Measurements from ENCODE around the gene USF1. TPM values are rescaled to one million over a fixed set of nuclear protein-coding genes. Genes with fewer than 3 reads are reported as not detected.
"Not testable (repeated sequence)": the region's sequence is repeated elsewhere in the genome, so short reads cannot be mapped to it uniquely, and the experiment has no call there.

USF1 gene
- total and polyA plus RNA-seq, 10 donors = 113 to 339 (median 127) TPM

DNA sequence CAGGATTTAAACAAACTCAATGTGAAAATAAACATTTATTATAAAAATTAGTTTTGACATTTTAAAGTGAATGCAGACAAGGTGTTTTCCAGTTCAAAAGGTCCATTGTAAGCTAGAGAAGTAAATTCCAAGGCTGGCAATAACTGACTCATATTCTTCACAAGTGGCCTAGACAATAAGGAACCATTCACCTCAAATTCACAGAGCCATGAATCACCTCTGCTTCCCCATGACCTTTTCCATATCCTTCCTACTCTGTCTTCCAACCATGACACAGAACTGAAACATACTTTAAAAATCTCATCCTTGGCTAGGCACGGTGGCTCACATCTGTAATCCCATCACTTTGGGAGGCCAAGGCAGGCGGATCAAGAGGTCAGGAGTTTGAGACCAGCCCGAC is 49.6 kb downstream of the USF1 start:
- H3K36me3 ChIP-seq = peaks cover 0 to 34% (median 29%) of the 10 kb centered on the region in 6 donors
- no peaks in the 10 kb centered on the region for H3K27me3 ChIP-seq (replicated peaks in 1 of 7)
- no peaks in the 10 kb centered on the region for H3K9me3 ChIP-seq
- WGBS, 5 donors = 78 to 90% (median 85%) methylated on average over 3 of the region's 3 CpGs
- DNase-seq = no peak
- intact Hi-C loops (cut with DNase I; ENCODE audit: low total_unique reads) = loop anchor here (5.0 kb wide), 1 partner anchor 101 kb away; the partner anchor contains the start of gene KLHDC9
- H3K4me1 ChIP-seq = peaks cover 0 to 39% (median 20%) of the 10 kb centered on the region in 6 donors
- TF ChIP-seq POLR2AphosphoS5 (IDR thresholded peaks at IDR 0.05) (no peak), POLR2A (IDR thresholded peaks at IDR 0.05) (no peak)
- H3K4me3 ChIP-seq = no peak overlapping the region
- peak overlapping the region in 5 of 8 donors; percentile 65 to 82 (median 78) for H3K27ac ChIP-seq

- intact Hi-C loops (cut with DNase I; ENCODE audit: low total_unique reads) = no loop called here
- no peaks in the 10 kb centered on the region for H3K27me3 ChIP-seq (replicated peaks in 1 of 7)
- peak in 7 of 11 experiments; percentile 14 to 47 (median 38) for TF ChIP-seq CTCF (IDR thresholded peaks at IDR 0.05 in 8 of 11, conservative IDR thresholded peaks at IDR 0.05 in 3 of 11)
- TF ChIP-seq POLR2A (IDR thresholded peaks at IDR 0.05) = no peak
- peaks cover 0 to 9% (median 5%) of the 10 kb centered on the region in 6 donors for H3K36me3 ChIP-seq
- no peak overlapping the region for H3K27ac ChIP-seq
- no peaks in the 10 kb centered on the region for H3K9me3 ChIP-seq
- DNase-seq = no peak
- H3K4me3 ChIP-seq = no peak overlapping the region
- 78 to 82% (median 81%) methylated on average over 14 of the region's 14 CpGs for WGBS, 5 donors
- H3K4me1 ChIP-seq = peaks cover 0 to 43% (median 25%) of the 10 kb centered on the region in 6 donors
Observed at GRCh38 chr1:160993544-160994193, 52.1 kb downstream of the USF1 start.

- DNase-seq; H3K36me3 ChIP-seq; H3K27me3 ChIP-seq (replicated peaks in 1 of 7); H3K4me3 ChIP-seq; intact Hi-C loops (cut with DNase I; ENCODE audit: low total_unique reads); H3K27ac ChIP-seq; H3K9me3 ChIP-seq: not testable (repeated sequence)
- H3K4me1 ChIP-seq = peaks cover 0 to 28% (median 16%) of the 10 kb centered on the region in 6 donors
- 86 to 98% (median 90%) methylated on average over 4 of the region's 4 CpGs for WGBS, 5 donors
Observed at GRCh38 chr1:160992036-160992435, 53.7 kb downstream of the USF1 start.

Small RNA genes lying within 50 kb of the gene (small RNA-seq; reads per million reads assigned to genes)
- 0 reads per million in 4 donors for gene AL591806.2

Other genes starting within 250 kb of the USF1 start
- 100 to 1,000 TPM in 1 of 7 donors, 10 to 100 TPM in 6; 32.3 to 151 (median 37.2) TPM for gene LY9, start 249.8 kb downstream of the USF1 start, total RNA-seq
- gene LY9, start 249.8 kb downstream of the USF1 start, polyA plus RNA-seq = 10 to 100 TPM; 30.7 to 40.1 (median 38.4) TPM
- gene CD244, start 183.1 kb downstream of the USF1 start, total RNA-seq = 10 to 100 TPM; 13.0 to 25.7 (median 18.2) TPM
- 1 to 10 TPM; 2.1 to 4.3 (median 4.0) TPM for gene CD244, start 183.1 kb downstream of the USF1 start, polyA plus RNA-seq
- 1 to 10 TPM in 6 of 7 donors, under 1 TPM in 1; 0.52 to 2.5 (median 1.7) TPM for gene ITLN1, start 160.8 kb downstream of the USF1 start, total RNA-seq
- 1 to 10 TPM in 2 of 3 donors, under 1 TPM in 1; 0.87 to 3.6 (median 1.6) TPM for gene ITLN1, start 160.8 kb downstream of the USF1 start, polyA plus RNA-seq
- not detected for gene ITLN2, start 91.2 kb downstream of the USF1 start, total RNA-seq
- gene ITLN2, start 91.2 kb downstream of the USF1 start, polyA plus RNA-seq = not detected
- gene F11R, start 24.8 kb downstream of the USF1 start, total RNA-seq = 10 to 100 TPM; 46.7 to 77.2 (median 56.8) TPM
- 10 to 100 TPM in 1 of 3 donors, 1 to 10 TPM in 2; 6.4 to 16.5 (median 8.4) TPM for gene F11R, start 24.8 kb downstream of the USF1 start, polyA plus RNA-seq
- 10 to 100 TPM; 24.3 to 31.9 (median 29.7) TPM for gene TSTD1, start 7.0 kb downstream of the USF1 start, total RNA-seq
- 100 to 1,000 TPM in 1 of 3 donors, 10 to 100 TPM in 2; 87.6 to 141 (median 94.2) TPM for gene TSTD1, start 7.0 kb downstream of the USF1 start, polyA plus RNA-seq
- 100 to 1,000 TPM; 103 to 145 (median 129) TPM for gene ARHGAP30, start 23.9 kb upstream of the USF1 start, total RNA-seq
- gene ARHGAP30, start 23.9 kb upstream of the USF1 start, polyA plus RNA-seq = 10 to 100 TPM; 28.8 to 81.5 (median 31.1) TPM
- gene NECTIN4, start 43.6 kb upstream of the USF1 start, total RNA-seq = not detected
- under 1 TPM; 0.03 to 0.06 (median 0.04) TPM for gene NECTIN4, start 43.6 kb upstream of the USF1 start, polyA plus RNA-seq
- gene KLHDC9, start 52.4 kb upstream of the USF1 start, total RNA-seq = 1 to 10 TPM; 1.1 to 2.1 (median 1.3) TPM
- 1 to 10 TPM; 1.9 to 3.9 (median 3.2) TPM for gene KLHDC9, start 52.4 kb upstream of the USF1 start, polyA plus RNA-seq
- gene PFDN2, start 72.1 kb upstream of the USF1 start, total RNA-seq = 10 to 100 TPM; 14.9 to 49.4 (median 38.5) TPM
- gene PFDN2, start 72.1 kb upstream of the USF1 start, polyA plus RNA-seq = 100 to 1,000 TPM; 122 to 140 (median 133) TPM
- gene NIT1, start 72.1 kb upstream of the USF1 start, total RNA-seq = 10 to 100 TPM; 29.4 to 48.2 (median 43.6) TPM
- gene NIT1, start 72.1 kb upstream of the USF1 start, polyA plus RNA-seq = 10 to 100 TPM; 27.7 to 36.9 (median 31.5) TPM
- 10 to 100 TPM; 28.7 to 49.1 (median 38.2) TPM for gene DEDD, start 86.7 kb upstream of the USF1 start, total RNA-seq
- gene DEDD, start 86.7 kb upstream of the USF1 start, polyA plus RNA-seq = 10 to 100 TPM; 15.9 to 18.5 (median 17.7) TPM
- 10 to 100 TPM; 62.8 to 76.3 (median 71.2) TPM for gene UFC1, start 108.0 kb upstream of the USF1 start, total RNA-seq
- 100 to 1,000 TPM; 114 to 130 (median 119) TPM for gene UFC1, start 108.0 kb upstream of the USF1 start, polyA plus RNA-seq
- gene USP21, start 113.5 kb upstream of the USF1 start, total RNA-seq = 10 to 100 TPM; 25.3 to 33.0 (median 29.4) TPM
- 10 to 100 TPM; 17.9 to 26.1 (median 24.4) TPM for gene USP21, start 113.5 kb upstream of the USF1 start, polyA plus RNA-seq
- 10 to 100 TPM; 25.5 to 41.3 (median 35.6) TPM for gene PPOX, start 120.4 kb upstream of the USF1 start, total RNA-seq
- 10 to 100 TPM; 33.5 to 74.7 (median 44.5) TPM for gene PPOX, start 120.4 kb upstream of the USF1 start, polyA plus RNA-seq
- gene B4GALT3, start 131.5 kb upstream of the USF1 start, total RNA-seq = 10 to 100 TPM; 29.2 to 52.8 (median 35.6) TPM
- 10 to 100 TPM; 21.0 to 41.3 (median 31.8) TPM for gene B4GALT3, start 131.5 kb upstream of the USF1 start, polyA plus RNA-seq
- 10 to 100 TPM in 4 of 7 donors, 1 to 10 TPM in 3; 1.1 to 37.8 (median 11.0) TPM for gene ADAMTS4, start 153.1 kb upstream of the USF1 start, total RNA-seq
- 1 to 10 TPM in 1 of 3 donors, under 1 TPM in 2; 0.26 to 1.2 (median 0.91) TPM for gene ADAMTS4, start 153.1 kb upstream of the USF1 start, polyA plus RNA-seq
- gene NDUFS2, start 156.4 kb upstream of the USF1 start, total RNA-seq = 100 to 1,000 TPM in 1 of 7 donors, 10 to 100 TPM in 6; 76.5 to 110 (median 88.0) TPM
- 10 to 100 TPM; 27.0 to 44.7 (median 34.1) TPM for gene NDUFS2, start 156.4 kb upstream of the USF1 start, polyA plus RNA-seq
- 100 to 1,000 TPM; 167 to 402 (median 268) TPM for gene FCER1G, start 169.3 kb upstream of the USF1 start, total RNA-seq
- 100 to 1,000 TPM; 148 to 236 (median 202) TPM for gene FCER1G, start 169.3 kb upstream of the USF1 start, polyA plus RNA-seq
- gene APOA2, start 177.7 kb upstream of the USF1 start, total RNA-seq = not detected
- under 1 TPM in 1 of 3 donors, not detected in 2; 0.29 TPM for gene APOA2, start 177.7 kb upstream of the USF1 start, polyA plus RNA-seq
- gene TOMM40L, start 180.1 kb upstream of the USF1 start, total RNA-seq = 10 to 100 TPM in 5 of 7 donors, 1 to 10 TPM in 2; 8.3 to 15.3 (median 10.7) TPM
- gene TOMM40L, start 180.1 kb upstream of the USF1 start, polyA plus RNA-seq = 1 to 10 TPM; 6.2 to 8.9 (median 6.5) TPM
- gene NR1I3, start 192.2 kb upstream of the USF1 start, total RNA-seq = not detected
- under 1 TPM in 2 of 3 donors, not detected in 1; 0.06 to 0.11 TPM for gene NR1I3, start 192.2 kb upstream of the USF1 start, polyA plus RNA-seq
- under 1 TPM in 2 of 7 donors, not detected in 5; 0.20 to 0.26 TPM for gene PCP4L1, start 212.8 kb upstream of the USF1 start, total RNA-seq
- gene PCP4L1, start 212.8 kb upstream of the USF1 start, polyA plus RNA-seq = under 1 TPM in 2 of 3 donors, not detected in 1; 0.19 to 0.20 TPM

Data from spleen (tissue), 11 donors.